ENCODE measurements around the gene CCM2.

DNA sequence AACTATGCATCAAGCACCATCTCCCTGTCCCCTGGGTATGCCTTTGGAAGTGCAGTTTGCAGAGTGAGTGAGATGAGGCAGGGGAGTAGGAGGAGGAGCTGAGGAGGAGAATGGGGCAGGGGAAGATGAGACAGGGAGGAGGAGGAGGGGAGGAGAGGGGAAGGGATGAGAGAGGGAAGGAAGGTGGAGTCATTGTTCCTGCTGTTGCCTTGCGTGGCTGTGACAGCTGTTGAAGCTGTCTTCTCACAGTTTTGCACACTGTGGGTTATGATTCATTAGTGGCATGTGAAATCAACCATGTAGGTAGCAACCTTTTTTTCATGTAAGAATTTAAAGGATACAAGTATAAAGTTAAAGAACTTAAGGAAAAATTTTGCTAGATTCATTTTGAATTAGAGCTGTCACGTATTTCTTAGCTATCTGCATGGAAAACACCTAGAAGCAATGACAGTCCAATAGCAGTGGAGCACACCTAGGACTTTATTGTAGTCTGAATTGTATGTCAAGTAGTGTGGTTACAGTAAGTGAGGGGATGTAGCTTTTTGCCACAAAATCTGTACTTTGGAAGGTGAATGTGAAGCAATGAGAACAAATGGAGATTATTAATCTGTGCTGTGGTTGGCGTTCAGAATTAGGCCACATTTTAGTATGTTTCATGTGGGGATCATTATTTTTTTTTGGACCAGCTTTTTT, 21.7 kb downstream of the CCM2 start:
- TF ChIP-seq SIN3A (IDR thresholded peaks at IDR 0.05; ENCODE audit: borderline replicate concordance, insufficient read depth, low read length): no peak
- TF ChIP-seq, protein P1, sequence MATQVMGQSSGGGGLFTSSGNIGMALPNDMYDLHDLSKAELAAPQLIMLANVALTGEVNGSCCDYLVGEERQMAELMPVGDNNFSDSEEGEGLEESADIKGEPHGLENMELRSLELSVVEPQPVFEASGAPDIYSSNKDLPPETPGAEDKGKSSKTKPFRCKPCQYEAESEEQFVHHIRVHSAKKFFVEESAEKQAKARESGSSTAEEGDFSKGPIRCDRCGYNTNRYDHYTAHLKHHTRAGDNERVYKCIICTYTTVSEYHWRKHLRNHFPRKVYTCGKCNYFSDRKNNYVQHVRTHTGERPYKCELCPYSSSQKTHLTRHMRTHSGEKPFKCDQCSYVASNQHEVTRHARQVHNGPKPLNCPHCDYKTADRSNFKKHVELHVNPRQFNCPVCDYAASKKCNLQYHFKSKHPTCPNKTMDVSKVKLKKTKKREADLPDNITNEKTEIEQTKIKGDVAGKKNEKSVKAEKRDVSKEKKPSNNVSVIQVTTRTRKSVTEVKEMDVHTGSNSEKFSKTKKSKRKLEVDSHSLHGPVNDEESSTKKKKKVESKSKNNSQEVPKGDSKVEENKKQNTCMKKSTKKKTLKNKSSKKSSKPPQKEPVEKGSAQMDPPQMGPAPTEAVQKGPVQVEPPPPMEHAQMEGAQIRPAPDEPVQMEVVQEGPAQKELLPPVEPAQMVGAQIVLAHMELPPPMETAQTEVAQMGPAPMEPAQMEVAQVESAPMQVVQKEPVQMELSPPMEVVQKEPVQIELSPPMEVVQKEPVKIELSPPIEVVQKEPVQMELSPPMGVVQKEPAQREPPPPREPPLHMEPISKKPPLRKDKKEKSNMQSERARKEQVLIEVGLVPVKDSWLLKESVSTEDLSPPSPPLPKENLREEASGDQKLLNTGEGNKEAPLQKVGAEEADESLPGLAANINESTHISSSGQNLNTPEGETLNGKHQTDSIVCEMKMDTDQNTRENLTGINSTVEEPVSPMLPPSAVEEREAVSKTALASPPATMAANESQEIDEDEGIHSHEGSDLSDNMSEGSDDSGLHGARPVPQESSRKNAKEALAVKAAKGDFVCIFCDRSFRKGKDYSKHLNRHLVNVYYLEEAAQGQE (IDR thresholded peaks at IDR 0.05; ENCODE audit: insufficient read depth in 1 of 2, low read depth in 2 of 2, low read length in 2 of 2): no peak
- TF ChIP-seq TAF1 (IDR thresholded peaks at IDR 0.05; ENCODE audit: borderline replicate concordance, insufficient read depth, low read length): no peak

Measured in PFSK-1 (cell line).